Colon (tissue), 2 donors: ENCODE results near the gene KCNE3.

Source experiments
- FAIRE-seq: peaks from 2 replicates; lab custom pipeline; 2012; peaks lifted over from hg19 to GRCh38; lab: Jason Lieb, UNC
- donor health status: control.
- donor health status: control.

The KCNE3 gene

GRCh38 chr11:74471668-74472429 lies 4.5 kb upstream of the KCNE3 start:
- no peak for FAIRE-seq

GRCh38 chr11:74471037-74471436 lies 3.7 kb upstream of the KCNE3 start:
- FAIRE-seq: no peak

GRCh38 chr11:74470526-74470925 lies 3.2 kb upstream of the KCNE3 start:
- FAIRE-seq: no peak

GRCh38 chr11:74468936-74469335 lies 1.6 kb upstream of the KCNE3 start:
- no peak for FAIRE-seq

- no peak for FAIRE-seq
Observed at GRCh38 chr11:74468521-74468920, 1.2 kb upstream of the KCNE3 start.

GRCh38 chr11:74468058-74468457 lies 709 bp upstream of the KCNE3 start:
- no peak for FAIRE-seq

- FAIRE-seq: no peak
Observed at GRCh38 chr11:74465291-74465708, 2.0 kb downstream of the KCNE3 start.

GRCh38 chr11:74464746-74465145 lies 2.6 kb downstream of the KCNE3 start:
- no peak for FAIRE-seq

GRCh38 chr11:74463216-74463615 lies 4.1 kb downstream of the KCNE3 start:
- FAIRE-seq: no peak

- FAIRE-seq: no peak
Observed at GRCh38 chr11:74462631-74463030, 4.7 kb downstream of the KCNE3 start.

- no peak for FAIRE-seq
Observed at GRCh38 chr11:74462009-74462408, 5.3 kb downstream of the KCNE3 start.

- FAIRE-seq: no peak
Observed at GRCh38 chr11:74460481-74461154, 6.7 kb downstream of the KCNE3 start.

- FAIRE-seq: no peak
Observed at GRCh38 chr11:74460065-74460464, 7.3 kb downstream of the KCNE3 start.

GRCh38 chr11:74459584-74459983 lies 7.8 kb downstream of the KCNE3 start:
- FAIRE-seq: no peak

GRCh38 chr11:74457356-74457755 lies 10.0 kb downstream of the KCNE3 start:
- no peak for FAIRE-seq

- no peak for FAIRE-seq
Observed at GRCh38 chr11:74453373-74453975, 13.9 kb downstream of the KCNE3 start.

GRCh38 chr11:74452366-74452765 lies 15.0 kb downstream of the KCNE3 start:
- no peak for FAIRE-seq

- no peak for FAIRE-seq
Observed at GRCh38 chr11:74450318-74450717, 17.0 kb downstream of the KCNE3 start.

GRCh38 chr11:74449369-74449931 lies 17.9 kb downstream of the KCNE3 start:
- no peak for FAIRE-seq

- no peak for FAIRE-seq
Observed at GRCh38 chr11:74447720-74448119, 19.6 kb downstream of the KCNE3 start.

GRCh38 chr11:74446532-74446938 lies 20.8 kb downstream of the KCNE3 start:
- no peak for FAIRE-seq

- FAIRE-seq: no peak
Observed at GRCh38 chr11:74444173-74444826, 23.0 kb downstream of the KCNE3 start.
